ENCODE measurements around the gene BPGM.

The BPGM gene

DNA sequence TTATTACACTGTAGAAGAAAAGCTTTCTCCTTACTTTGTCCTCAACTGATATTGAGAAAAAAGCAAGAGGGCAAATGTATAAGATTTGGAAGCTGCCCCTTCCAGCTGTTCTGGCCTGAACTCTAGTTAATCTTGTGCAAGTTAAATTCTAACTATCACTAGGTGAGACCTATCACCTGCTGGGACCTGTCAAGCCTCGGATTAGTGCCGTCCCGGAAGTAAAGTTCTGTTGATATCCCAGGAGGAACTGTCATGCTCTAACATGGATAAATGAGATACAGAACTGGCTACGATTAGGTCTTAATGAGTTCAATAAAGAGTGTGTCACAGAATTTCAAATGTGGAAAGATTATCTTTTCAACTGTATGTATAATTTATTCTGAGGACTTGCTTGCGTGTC, 1.2 kb upstream of the BPGM start:
- peak overlapping the region; percentile 94 for H3K9ac ChIP-seq (ENCODE audit: low read depth, low read length, poor library complexity, severe bottlenecking)

GRCh38 chr7:134645935-134646334, 718 bp upstream of the BPGM start:
- Histone ChIP-seq H3K4me2 (ENCODE audit: low read depth, low read length, poor library complexity, severe bottlenecking) (peak overlapping the region; percentile 88), H3K9me3 (ENCODE audit: insufficient read depth, low read depth, low read length) (no peaks in the 10 kb centered on the region), H3K27me3 (ENCODE audit: insufficient read depth, low read length, poor library complexity, severe bottlenecking) (peaks cover 6% of the 10 kb centered on the region), H3K4me3 (ENCODE audit: low read length, poor library complexity, severe bottlenecking) (peak overlapping the region; percentile 98), H2AFZ (ENCODE audit: low read length) (peak overlapping the region; percentile 91), H4K20me1 (ENCODE audit: insufficient read depth, low read length, poor library complexity, severe bottlenecking) (no peaks in the 10 kb centered on the region), H3K4me1 (ENCODE audit: insufficient read depth, low read length, poor library complexity, severe bottlenecking) (peaks cover 16% of the 10 kb centered on the region), H3F3A (ENCODE audit: low read depth) (no peaks in the 10 kb centered on the region), H3K79me2 (ENCODE audit: insufficient read depth, low read length) (peaks cover 18% of the 10 kb centered on the region; the same call in 1 of the 2 replicates), H3K36me3 (ENCODE audit: insufficient read depth, low read length) (no peaks in the 10 kb centered on the region), H3K9ac (ENCODE audit: low read depth, low read length, poor library complexity, severe bottlenecking) (peak overlapping the region; percentile 94), H3K9me2 (replicated peaks; ENCODE audit: low read depth, low read length) (no peaks in the 10 kb centered on the region)
- TF ChIP-seq CTCF (conservative IDR thresholded peaks at IDR 0.05; ENCODE audit: low read length) (no peak), EZH2phosphoT487 (IDR thresholded peaks at IDR 0.05; ENCODE audit: borderline replicate concordance) (no peak)

More for the DNA sequence above, 1.2 kb upstream of the BPGM start:
- H3K9me2 ChIP-seq (replicated peaks; ENCODE audit: low read depth, low read length) = no peaks in the 10 kb centered on the region
- H3K9me3 ChIP-seq (ENCODE audit: insufficient read depth, low read depth, low read length) = no peaks in the 10 kb centered on the region
- H3K27me3 ChIP-seq (ENCODE audit: insufficient read depth, low read length, poor library complexity, severe bottlenecking) = peaks cover 8% of the 10 kb centered on the region
- no peak for TF ChIP-seq EZH2phosphoT487 (IDR thresholded peaks at IDR 0.05; ENCODE audit: borderline replicate concordance)
- peaks cover 15% of the 10 kb centered on the region for H3K4me1 ChIP-seq (ENCODE audit: insufficient read depth, low read length, poor library complexity, severe bottlenecking)
- no peaks in the 10 kb centered on the region for H3F3A ChIP-seq (ENCODE audit: low read depth)
- peak overlapping the region; percentile 98 for H3K4me3 ChIP-seq (ENCODE audit: low read length, poor library complexity, severe bottlenecking)
- no peaks in the 10 kb centered on the region for H4K20me1 ChIP-seq (ENCODE audit: insufficient read depth, low read length, poor library complexity, severe bottlenecking)
- peaks cover 18% of the 10 kb centered on the region; the same call in 1 of the 2 replicates for H3K79me2 ChIP-seq (ENCODE audit: insufficient read depth, low read length)
- no peaks in the 10 kb centered on the region for H3K36me3 ChIP-seq (ENCODE audit: insufficient read depth, low read length)
- peak overlapping the region; percentile 88 for H3K4me2 ChIP-seq (ENCODE audit: low read depth, low read length, poor library complexity, severe bottlenecking)
- no peak overlapping the region for H2AFZ ChIP-seq (ENCODE audit: low read length)

- H3K79me2 ChIP-seq (ENCODE audit: insufficient read depth, low read length) = peaks cover 18% of the 10 kb centered on the region; the same call in 1 of the 2 replicates
- no peaks in the 10 kb centered on the region for H3K36me3 ChIP-seq (ENCODE audit: insufficient read depth, low read length)
- no peak for TF ChIP-seq CTCF (conservative IDR thresholded peaks at IDR 0.05; ENCODE audit: low read length)
- no peaks in the 10 kb centered on the region for H4K20me1 ChIP-seq (ENCODE audit: insufficient read depth, low read length, poor library complexity, severe bottlenecking)
- H3K27me3 ChIP-seq (ENCODE audit: insufficient read depth, low read length, poor library complexity, severe bottlenecking) = no peaks in the 10 kb centered on the region
- peak overlapping the region; percentile 78 for H3K4me2 ChIP-seq (ENCODE audit: low read depth, low read length, poor library complexity, severe bottlenecking)
- no peak overlapping the region for H3K4me3 ChIP-seq (ENCODE audit: low read length, poor library complexity, severe bottlenecking)
- H2AFZ ChIP-seq (ENCODE audit: low read length) = no peak overlapping the region
- no peaks in the 10 kb centered on the region for H3K9me2 ChIP-seq (replicated peaks; ENCODE audit: low read depth, low read length)
- no peak overlapping the region for H3K9ac ChIP-seq (ENCODE audit: low read depth, low read length, poor library complexity, severe bottlenecking)
- peaks cover 24% of the 10 kb centered on the region for H3K4me1 ChIP-seq (ENCODE audit: insufficient read depth, low read length, poor library complexity, severe bottlenecking)
- H3F3A ChIP-seq (ENCODE audit: low read depth) = no peaks in the 10 kb centered on the region
- no peaks in the 10 kb centered on the region for H3K9me3 ChIP-seq (ENCODE audit: insufficient read depth, low read depth, low read length)
These were observed 1.8 kb downstream of the BPGM start for GRCh38 chr7:134648456-134648855.

DNA sequence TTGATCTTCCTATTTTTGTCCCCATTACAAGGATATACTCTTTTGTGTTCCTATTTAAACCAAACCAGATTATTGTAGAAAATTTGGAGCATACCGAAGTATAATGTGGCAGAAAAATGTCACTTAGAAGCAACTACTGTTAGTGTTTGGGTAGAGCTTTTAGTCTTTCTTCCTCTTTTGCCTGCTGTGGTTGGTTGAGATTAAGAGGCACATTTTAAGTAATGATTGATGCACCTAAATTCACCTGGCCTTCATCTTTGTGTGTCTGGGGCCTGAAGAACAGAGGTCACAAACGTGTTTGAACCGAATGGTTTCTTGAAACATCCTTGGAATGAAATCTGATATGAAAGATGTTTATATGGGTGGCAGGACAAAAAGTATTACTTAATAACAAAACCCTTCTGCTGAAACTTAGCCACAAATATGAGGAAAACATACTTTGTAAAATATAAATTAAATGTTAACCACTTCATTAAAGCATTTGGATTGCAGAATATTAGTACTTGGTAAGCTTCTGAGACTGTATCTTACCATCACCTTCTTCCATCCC, 2.6 kb downstream of the BPGM start:
- H3F3A ChIP-seq (ENCODE audit: low read depth) = no peaks in the 10 kb centered on the region
- H3K27me3 ChIP-seq (ENCODE audit: insufficient read depth, low read length, poor library complexity, severe bottlenecking) = no peaks in the 10 kb centered on the region
- H3K4me3 ChIP-seq (ENCODE audit: low read length, poor library complexity, severe bottlenecking) = no peak overlapping the region
- TF ChIP-seq CTCF (conservative IDR thresholded peaks at IDR 0.05; ENCODE audit: low read length) (no peak), EZH2phosphoT487 (IDR thresholded peaks at IDR 0.05; ENCODE audit: borderline replicate concordance) (no peak)
- H3K79me2 ChIP-seq (ENCODE audit: insufficient read depth, low read length) = peaks cover 18% of the 10 kb centered on the region; the same call in 1 of the 2 replicates
- peaks cover 24% of the 10 kb centered on the region for H3K4me1 ChIP-seq (ENCODE audit: insufficient read depth, low read length, poor library complexity, severe bottlenecking)
- no peaks in the 10 kb centered on the region for H3K9me3 ChIP-seq (ENCODE audit: insufficient read depth, low read depth, low read length)
- H4K20me1 ChIP-seq (ENCODE audit: insufficient read depth, low read length, poor library complexity, severe bottlenecking) = no peaks in the 10 kb centered on the region
- H3K9me2 ChIP-seq (replicated peaks; ENCODE audit: low read depth, low read length) = no peaks in the 10 kb centered on the region
- H3K36me3 ChIP-seq (ENCODE audit: insufficient read depth, low read length) = no peaks in the 10 kb centered on the region
- no peak overlapping the region for H2AFZ ChIP-seq (ENCODE audit: low read length)
- H3K9ac ChIP-seq (ENCODE audit: low read depth, low read length, poor library complexity, severe bottlenecking) = no peak overlapping the region
- peak overlapping the region; percentile 78 for H3K4me2 ChIP-seq (ENCODE audit: low read depth, low read length, poor library complexity, severe bottlenecking)

Measured in Loucy (cell line).